OCI-LY1 (cell line): Measurements from ENCODE around the gene B3GALNT2.

Experiments
- H2AFZ ChIP-seq: fragments of 200-600 bp; sonication (generic), shearing (Covaris generic); 2 replicates; pipeline ENCODE4 v1.6.0; 2014; ENCODE audit warnings: antibody characterized with exemption, mild to moderate bottlenecking, low read length
- H3F3A ChIP-seq: fragments of 200-600 bp; sonication (generic), shearing (Covaris generic); 2 replicates; pipeline ENCODE4 v1.6.0; 2014; ENCODE audit warnings: mild to moderate bottlenecking, antibody characterized with exemption, low read length, moderate library complexity; ENCODE audit not compliant: insufficient read depth
- H3K27ac ChIP-seq: fragments of 200-600 bp; sonication (generic); 2 replicates; pipeline ENCODE4 v1.5.1; 2014; ENCODE audit warnings: low read length, mixed run types, mild to moderate bottlenecking, low read depth; ENCODE audit not compliant: poor library complexity, severe bottlenecking
- H3K27me3 ChIP-seq: fragments of 200-600 bp; sonication (generic); 2 replicates; pipeline ENCODE4 v1.6.0; 2014; ENCODE audit warnings: antibody characterized with exemption, mild to moderate bottlenecking, low read length, moderate library complexity; ENCODE audit not compliant: insufficient read depth
- H3K36me3 ChIP-seq: fragments of 200-600 bp; sonication (generic); 2 replicates; pipeline ENCODE4 v1.6.1; 2014; ENCODE audit warnings: mild to moderate bottlenecking, antibody characterized with exemption, low read length, moderate library complexity, mixed read lengths; ENCODE audit not compliant: insufficient read depth
- H3K4me1 ChIP-seq: fragments of 200-600 bp; sonication (generic); 2 replicates; pipeline ENCODE4 v1.5.1; 2014; ENCODE audit warnings: mild to moderate bottlenecking, low read length, moderate library complexity; ENCODE audit not compliant: insufficient read depth, severe bottlenecking
- H3K4me2 ChIP-seq: fragments of 200-600 bp; sonication (generic), shearing (Covaris generic); 2 replicates; pipeline ENCODE4 v1.6.1; 2014; ENCODE audit warnings: low read length
- H3K4me3 ChIP-seq: fragments of 200-600 bp; sonication (generic); 2 replicates; pipeline ENCODE4 v1.5.1; 2014; ENCODE audit warnings: low read length, low read depth, mild to moderate bottlenecking, mixed read lengths; ENCODE audit not compliant: poor library complexity, severe bottlenecking
- H3K79me2 ChIP-seq: fragments of 200-600 bp; shearing (Covaris generic); 2 replicates; pipeline ENCODE4 v1.6.1; 2016; ENCODE audit warnings: mixed run types, low read length, mixed read lengths; ENCODE audit not compliant: insufficient read depth
- H3K9ac ChIP-seq: fragments of 200-600 bp; sonication (generic), shearing (Covaris generic); 2 replicates; pipeline ENCODE4 v1.6.1; 2014; ENCODE audit warnings: mild to moderate bottlenecking, low read length, mixed read lengths
- H3K9me2 ChIP-seq: fragments of 200-600 bp; sonication (generic), shearing (Covaris generic); 2 replicates; pipeline ENCODE4 v1.6.1; 2014; ENCODE audit warnings: low read depth, mild to moderate bottlenecking, low read length, mixed read lengths
- H3K9me3 ChIP-seq: fragments of 200-600 bp; shearing (Covaris generic); 2 replicates; pipeline ENCODE4 v1.6.1; 2014; ENCODE audit warnings: low read length, mixed read lengths
- H4K20me1 ChIP-seq: fragments of 200-600 bp; sonication (generic), shearing (Covaris generic); 2 replicates; pipeline ENCODE4 v1.6.0; 2016; ENCODE audit warnings: mild to moderate bottlenecking, low read length; ENCODE audit not compliant: insufficient read depth
- EZH2 ChIP-seq: fragments of 200-600 bp; sonication (generic), shearing (Covaris generic); IDR thresholded peaks from 2 replicates; pipeline ENCODE4 v1.8.0; 2017; ENCODE audit warnings: borderline replicate concordance, mixed run types, mild to moderate bottlenecking, antibody characterized with exemption, low read length, moderate library complexity, mixed read lengths
- TF ChIP-seq, protein P1 (sequence below): fragments of 200-600 bp; sonication (generic), shearing (Covaris generic); IDR thresholded peaks from 2 replicates; pipeline ENCODE4 v1.5.1; 2017; ENCODE audit warnings: mild to moderate bottlenecking, antibody characterized with exemption, low read length, moderate library complexity, mixed read lengths

The B3GALNT2 gene

DNA sequence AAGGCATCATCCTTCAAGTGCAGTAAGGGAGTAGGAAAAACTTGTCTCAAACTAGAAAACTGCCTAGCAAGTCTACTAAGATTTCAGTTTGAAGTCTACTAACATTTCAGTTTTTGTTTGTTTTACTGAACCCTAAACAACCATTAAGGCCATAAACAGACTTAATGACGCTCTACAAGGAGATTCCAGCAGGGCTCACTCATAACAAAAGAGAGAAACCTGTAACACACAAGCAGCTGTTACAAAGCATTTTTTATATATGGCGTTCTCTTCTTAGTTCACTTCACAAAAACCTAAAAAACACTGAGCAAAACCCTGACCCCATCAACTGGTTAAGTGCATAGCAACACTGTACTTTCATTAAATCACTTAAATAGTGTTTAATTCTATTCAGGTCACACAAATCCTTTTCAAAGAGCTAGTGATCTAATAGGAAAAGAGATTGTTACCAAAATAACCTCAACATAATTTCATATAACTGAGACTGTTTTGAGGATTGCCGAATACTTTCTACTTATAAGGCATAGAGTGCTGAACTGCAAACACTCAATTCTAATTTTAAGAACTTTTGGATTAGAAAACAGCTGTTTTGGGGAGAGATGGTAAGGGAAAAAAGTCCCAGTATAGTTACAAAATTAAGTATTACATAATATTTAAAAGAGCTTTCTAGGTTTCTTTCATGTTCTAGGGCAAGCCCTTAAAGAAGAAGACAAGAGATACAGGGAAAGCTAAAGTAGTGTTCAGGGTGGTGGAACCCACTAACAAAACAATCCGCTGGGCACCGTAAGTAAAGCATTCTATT, 1.4 kb downstream of the B3GALNT2 start:
- H3K27ac ChIP-seq = no peak overlapping the region
- H4K20me1 ChIP-seq = no peaks in the 10 kb centered on the region
- H3K4me2 ChIP-seq = peak overlapping the region; percentile 73
- H3F3A ChIP-seq = no peaks in the 10 kb centered on the region
- H3K9me3 ChIP-seq = no peaks in the 10 kb centered on the region
- no peaks in the 10 kb centered on the region for H3K79me2 ChIP-seq
- no peaks in the 10 kb centered on the region for H3K36me3 ChIP-seq
- peak overlapping the region; percentile 86 for H3K4me3 ChIP-seq
- no peaks in the 10 kb centered on the region for H3K9me2 ChIP-seq
- H3K27me3 ChIP-seq = no peaks in the 10 kb centered on the region
- H3K9ac ChIP-seq = peak overlapping the region; percentile 47
- no peak overlapping the region for H2AFZ ChIP-seq
- peaks cover 12% of the 10 kb centered on the region for H3K4me1 ChIP-seq
- TF ChIP-seq EZH2 = no peak
- TF ChIP-seq, protein P1, sequence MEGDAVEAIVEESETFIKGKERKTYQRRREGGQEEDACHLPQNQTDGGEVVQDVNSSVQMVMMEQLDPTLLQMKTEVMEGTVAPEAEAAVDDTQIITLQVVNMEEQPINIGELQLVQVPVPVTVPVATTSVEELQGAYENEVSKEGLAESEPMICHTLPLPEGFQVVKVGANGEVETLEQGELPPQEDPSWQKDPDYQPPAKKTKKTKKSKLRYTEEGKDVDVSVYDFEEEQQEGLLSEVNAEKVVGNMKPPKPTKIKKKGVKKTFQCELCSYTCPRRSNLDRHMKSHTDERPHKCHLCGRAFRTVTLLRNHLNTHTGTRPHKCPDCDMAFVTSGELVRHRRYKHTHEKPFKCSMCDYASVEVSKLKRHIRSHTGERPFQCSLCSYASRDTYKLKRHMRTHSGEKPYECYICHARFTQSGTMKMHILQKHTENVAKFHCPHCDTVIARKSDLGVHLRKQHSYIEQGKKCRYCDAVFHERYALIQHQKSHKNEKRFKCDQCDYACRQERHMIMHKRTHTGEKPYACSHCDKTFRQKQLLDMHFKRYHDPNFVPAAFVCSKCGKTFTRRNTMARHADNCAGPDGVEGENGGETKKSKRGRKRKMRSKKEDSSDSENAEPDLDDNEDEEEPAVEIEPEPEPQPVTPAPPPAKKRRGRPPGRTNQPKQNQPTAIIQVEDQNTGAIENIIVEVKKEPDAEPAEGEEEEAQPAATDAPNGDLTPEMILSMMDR = no peak

DNA sequence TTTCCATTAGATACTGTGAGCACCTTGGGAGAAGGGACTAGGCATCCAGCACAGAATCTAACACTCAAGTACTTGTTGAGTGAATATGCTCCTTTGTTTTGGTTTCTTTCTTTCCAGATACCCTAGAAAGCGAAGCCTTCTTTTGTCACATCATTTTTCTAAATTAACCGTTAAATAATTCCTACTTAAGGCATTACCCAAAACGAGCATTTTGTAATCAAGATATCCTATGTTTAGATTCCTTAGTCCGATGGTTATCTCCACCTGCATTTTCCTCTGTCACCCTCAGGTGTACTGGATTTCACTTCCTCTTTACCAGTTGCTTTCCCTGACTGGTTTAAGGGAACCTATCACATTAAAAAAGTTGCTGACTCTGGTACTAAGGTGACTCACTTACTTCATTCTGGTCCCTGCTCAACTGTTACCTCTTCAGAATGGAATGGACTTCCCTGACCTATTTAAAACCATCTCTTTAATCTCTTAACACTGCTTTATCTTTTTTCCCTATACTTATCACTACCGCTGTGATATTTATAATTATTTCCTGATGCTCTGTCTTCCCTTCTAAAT, 3.2 kb downstream of the B3GALNT2 start:
- TF ChIP-seq, protein P1 = no peak
- no peak for TF ChIP-seq EZH2
- H3K4me3 ChIP-seq = no peak overlapping the region
- no peaks in the 10 kb centered on the region for H3K9me2 ChIP-seq
- H4K20me1 ChIP-seq = no peaks in the 10 kb centered on the region
- no peaks in the 10 kb centered on the region for H3F3A ChIP-seq
- H3K36me3 ChIP-seq = no peaks in the 10 kb centered on the region
- no peak overlapping the region for H3K4me2 ChIP-seq
- H3K27me3 ChIP-seq = no peaks in the 10 kb centered on the region
- H2AFZ ChIP-seq = no peak overlapping the region
- H3K9ac ChIP-seq = no peak overlapping the region
- H3K9me3 ChIP-seq = no peaks in the 10 kb centered on the region
- H3K4me1 ChIP-seq = peaks cover 12% of the 10 kb centered on the region
- H3K27ac ChIP-seq = no peak overlapping the region
- H3K79me2 ChIP-seq = no peaks in the 10 kb centered on the region

DNA sequence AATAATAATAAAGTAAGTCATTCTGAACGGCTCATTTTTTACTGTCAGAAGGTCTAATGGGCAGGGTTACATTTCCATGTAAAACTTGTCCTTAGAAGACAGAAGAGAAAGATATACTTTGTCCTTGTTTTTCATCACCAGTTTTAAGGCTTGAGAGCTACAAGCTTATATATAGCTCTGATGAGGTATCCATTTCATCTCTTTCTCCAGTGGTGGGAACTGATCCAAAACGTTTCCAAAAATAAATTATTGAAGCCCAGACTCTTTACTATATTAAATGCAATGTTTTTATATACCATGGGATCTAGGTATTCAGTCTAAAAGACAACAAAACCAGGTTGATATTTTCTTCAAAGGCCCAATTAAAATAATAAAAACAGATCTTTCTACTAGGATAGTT, 8.7 kb downstream of the B3GALNT2 start:
- Histone ChIP-seq H3K9me3 (no peaks in the 10 kb centered on the region), H3K36me3 (peaks cover 11% of the 10 kb centered on the region; the same call in 1 of the 2 replicates)

More for the DNA sequence above, 8.7 kb downstream of the B3GALNT2 start:
- Histone ChIP-seq H3F3A (no peaks in the 10 kb centered on the region), H3K4me1 (no peaks in the 10 kb centered on the region), H3K27me3 (no peaks in the 10 kb centered on the region), H3K79me2 (no peaks in the 10 kb centered on the region), H4K20me1 (no peaks in the 10 kb centered on the region), H3K4me2 (no peak overlapping the region), H3K27ac (no peak overlapping the region), H3K9ac (no peak overlapping the region), H3K9me2 (no peaks in the 10 kb centered on the region), H3K4me3 (no peak overlapping the region), H2AFZ (no peak overlapping the region)
- no peak for TF ChIP-seq EZH2
- TF ChIP-seq, protein P1 = no peak
